B cell (primary cell): ENCODE results near the gene C4orf33.

Experiments used
- CTCF ChIP-seq: fragments of 200-600 bp; IDR thresholded peaks from one replicate; pipeline ENCODE4 v1.8.0; 2022; ENCODE audit warnings: antibody characterized with exemption, mild to moderate bottlenecking
- EZH2 ChIP-seq: IDR thresholded peaks from 2 replicates; pipeline ENCODE4 v1.6.1; 2012; ENCODE audit warnings: borderline replicate concordance, low read depth, mild to moderate bottlenecking, moderate library complexity, low read length; ENCODE audit not compliant: insufficient read depth, poor library complexity, severe bottlenecking

GRCh38 chr4:129152350-129152749 lies 56.4 kb downstream of the C4orf33 start:
- TF ChIP-seq CTCF, result no peak
- TF ChIP-seq EZH2, result no peak
